Fibroblast of skin of left quadriceps (primary cell): ENCODE results near the gene ZNF543.
"Not testable (repeated sequence)": the region's sequence is repeated elsewhere in the genome, so short reads cannot be mapped to it uniquely, and the experiment has no call there.

Experiments
- DNase-seq, 2 experiments: peaks; one replicate each; pipeline ENCODE4 v3.0.0-alpha.2; 2013; ENCODE audit warnings: low read depth in 2 of 2

The ZNF543 gene

GRCh38 chr19:57321116-57321515 lies 844 bp downstream of the ZNF543 start:
- no peak for DNase-seq

GRCh38 chr19:57321751-57322150 lies 1.5 kb downstream of the ZNF543 start:
- DNase-seq: no peak

DNA sequence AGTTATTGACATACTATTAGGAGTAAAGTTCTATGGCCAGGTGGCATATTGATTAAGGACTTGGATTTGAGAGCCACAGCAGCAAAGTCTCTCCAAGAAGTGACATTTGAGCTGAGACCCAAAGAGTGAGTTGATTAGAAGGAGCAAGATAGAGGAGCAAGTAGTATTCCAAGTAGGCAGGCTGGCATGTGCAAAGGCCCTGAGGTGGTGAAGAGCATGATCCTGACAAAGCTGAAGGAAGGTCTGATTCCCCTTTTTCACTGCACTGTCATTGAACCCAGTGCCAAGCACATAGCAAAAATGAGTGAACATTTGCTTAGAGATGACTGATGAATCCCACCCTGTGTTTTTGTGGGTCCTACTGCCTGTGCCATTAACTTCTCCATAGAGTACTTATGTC lies 4.7 kb downstream of the ZNF543 start:
- no peak for DNase-seq

- no peak for DNase-seq
Measured at GRCh38 chr19:57327993-57328392, 7.7 kb downstream of the ZNF543 start.

GRCh38 chr19:57334191-57334590 lies 13.9 kb downstream of the ZNF543 start:
- no peak for DNase-seq

- no peak for DNase-seq
Measured at GRCh38 chr19:57338877-57339276, 18.6 kb downstream of the ZNF543 start.

DNA sequence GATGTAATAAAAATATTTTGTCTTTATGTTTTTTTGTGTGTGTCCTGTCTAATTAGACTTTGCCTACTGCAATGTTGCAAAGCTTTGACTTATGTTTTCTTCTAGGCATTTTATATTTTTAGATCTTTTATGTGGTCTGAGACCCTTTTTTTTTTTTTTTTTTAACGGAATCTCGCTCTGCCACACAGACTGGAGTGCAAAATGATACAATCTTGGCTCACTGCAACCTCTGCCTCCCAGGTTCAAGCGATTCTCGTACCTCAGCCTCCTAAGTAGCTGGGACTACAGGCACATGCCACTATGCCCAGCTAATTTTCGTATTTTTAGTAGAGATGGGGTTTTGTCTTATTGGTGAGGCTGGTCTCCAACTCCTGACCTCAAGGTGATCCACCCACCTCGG lies 22.3 kb downstream of the ZNF543 start:
- no peak for DNase-seq

GRCh38 chr19:57348136-57348535 lies 27.9 kb downstream of the ZNF543 start:
- DNase-seq: no peak

GRCh38 chr19:57350877-57351805 lies 30.9 kb downstream of the ZNF543 start, which contains the start of gene ZNF304:
TSS of gene ZNF304 (plus strand) at chr19:57351271. CDS start at chr19:57351665, 394 bp downstream.
- peak; percentile 93 to 94 for DNase-seq

- no peak for DNase-seq
Measured at GRCh38 chr19:57351867-57352266, 31.6 kb downstream of the ZNF543 start.

- DNase-seq: no peak
Measured at GRCh38 chr19:57355916-57356315, 35.6 kb downstream of the ZNF543 start.

DNA sequence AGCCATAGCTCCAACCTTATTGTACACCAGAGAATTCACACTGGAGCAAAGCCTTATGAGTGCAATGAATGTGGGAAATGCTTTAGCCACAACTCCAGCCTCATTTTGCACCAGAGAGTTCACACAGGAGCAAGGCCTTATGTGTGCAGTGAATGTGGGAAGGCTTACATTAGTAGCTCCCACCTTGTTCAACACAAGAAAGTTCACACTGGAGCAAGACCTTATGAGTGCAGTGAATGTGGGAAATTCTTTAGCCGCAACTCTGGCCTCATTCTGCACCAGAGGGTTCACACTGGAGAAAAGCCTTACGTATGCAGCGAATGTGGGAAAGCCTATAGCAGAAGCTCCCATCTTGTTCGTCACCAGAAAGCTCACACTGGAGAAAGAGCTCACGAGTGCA lies 37.1 kb downstream of the ZNF543 start:
- no peak for DNase-seq

DNA sequence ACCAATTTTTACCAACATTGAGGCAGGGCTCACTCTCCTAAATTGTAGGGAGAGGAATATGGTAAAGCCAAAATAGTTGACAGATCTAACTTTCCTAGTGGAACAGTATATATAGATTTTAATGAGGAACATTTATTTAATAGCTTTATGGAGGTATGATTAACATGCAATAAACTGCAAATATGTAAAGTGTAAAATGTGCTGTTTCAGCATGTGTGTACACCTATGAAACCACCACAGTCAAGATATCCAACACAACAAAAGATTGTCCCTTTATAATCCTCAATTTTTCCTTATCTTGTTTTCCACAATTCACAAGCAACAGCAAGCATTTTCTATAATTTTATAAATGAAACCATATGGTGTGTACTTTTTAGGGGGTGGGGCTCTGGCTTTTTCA lies 39.0 kb downstream of the ZNF543 start:
- no peak for DNase-seq

DNA sequence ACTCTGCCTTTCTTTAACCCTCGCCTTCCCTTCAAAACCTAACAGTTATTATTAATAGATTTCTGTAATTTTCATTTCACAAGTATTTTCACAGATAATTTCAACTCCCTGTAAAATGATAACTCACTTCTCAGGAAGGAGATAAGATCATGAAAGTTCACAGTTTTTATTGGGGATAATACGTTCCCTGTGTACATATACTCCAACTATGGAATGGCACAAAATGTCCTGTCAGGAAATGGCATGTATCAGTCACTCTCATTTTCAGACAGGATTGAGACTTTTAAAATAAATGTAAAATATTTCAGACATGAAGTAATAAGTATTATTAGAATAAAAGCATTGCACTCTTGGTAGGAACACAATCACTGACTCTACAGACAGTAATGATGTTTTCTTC lies 42.1 kb downstream of the ZNF543 start:
- no peak for DNase-seq

GRCh38 chr19:57362997-57363687 lies 42.9 kb downstream of the ZNF543 start, which contains the start of the genes TRAPPC2B and ZNF547:
TSS of gene TRAPPC2B (plus strand) at chr19:57363551. CDS start at chr19:57364834, 1,283 bp downstream.
TSS of gene ZNF547 (plus strand) at chr19:57363551. CDS start at chr19:57368556, 5,005 bp downstream.
- DNase-seq: peak; percentile 99

DNA sequence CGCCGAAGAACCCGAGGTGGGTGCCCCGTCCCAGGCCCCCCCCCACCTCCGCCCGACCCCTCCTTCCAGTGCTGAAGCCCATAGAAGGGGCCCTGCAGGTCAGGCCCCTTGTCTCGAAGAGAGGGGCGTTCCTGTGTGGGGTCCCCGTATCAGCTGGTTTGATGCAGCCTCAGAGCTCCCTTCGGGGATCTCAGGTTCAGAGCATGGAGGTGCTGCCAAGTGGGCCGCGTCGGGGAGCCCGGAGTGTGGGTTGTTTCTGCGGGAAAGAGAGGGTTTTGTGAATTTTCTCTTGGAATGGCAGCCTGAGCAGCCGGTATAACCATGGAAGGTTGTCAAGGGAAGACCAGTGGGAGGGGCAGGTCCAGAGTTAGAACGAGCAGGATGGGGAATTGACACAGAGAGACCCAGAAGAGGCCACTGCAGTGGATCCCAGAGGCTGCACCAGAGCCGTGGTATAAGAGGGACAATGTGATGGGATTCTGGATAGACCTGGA lies 43.5 kb downstream of the ZNF543 start:
- DNase-seq: no peak

DNA sequence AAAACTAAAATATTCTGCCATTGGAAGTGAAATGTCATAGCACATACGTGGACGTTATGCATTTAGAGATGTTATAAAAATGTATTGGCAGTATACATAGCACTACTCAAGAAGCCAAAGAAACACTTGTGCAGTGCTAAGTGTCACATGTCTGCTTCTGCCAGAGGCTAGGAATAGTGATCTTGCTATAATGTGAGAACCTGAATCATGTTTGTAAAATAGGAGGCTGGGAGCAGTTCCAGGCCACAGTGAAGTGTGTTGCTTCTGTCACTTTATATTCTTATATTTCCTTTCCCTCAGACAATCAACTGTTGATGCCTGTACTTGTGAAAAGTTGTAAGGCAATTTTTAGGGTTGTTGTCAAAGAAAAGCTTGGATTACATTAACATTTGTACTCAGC lies 46.5 kb downstream of the ZNF543 start:
- no peak for DNase-seq

GRCh38 chr19:57374179-57374578 lies 53.9 kb downstream of the ZNF543 start:
- no peak for DNase-seq

DNA sequence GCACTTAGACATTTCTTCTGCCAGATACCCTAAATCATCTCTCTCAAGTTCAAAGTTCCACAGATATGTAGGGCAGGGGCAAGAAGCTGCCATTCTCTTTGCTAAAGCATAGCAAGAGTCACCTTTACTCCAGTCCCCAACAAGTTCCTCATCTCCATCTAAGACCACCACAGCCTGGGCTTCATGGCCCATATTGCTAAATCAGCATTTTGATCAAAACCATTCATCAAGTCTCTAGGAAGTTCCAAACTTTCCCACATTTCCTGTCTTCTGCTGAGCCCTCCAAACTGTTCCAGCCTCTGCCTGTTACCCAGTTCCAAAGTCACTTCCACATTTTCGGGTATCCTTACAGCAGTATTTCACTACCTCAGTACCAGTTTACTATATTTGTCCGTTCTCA lies 54.4 kb downstream of the ZNF543 start:
- not testable (repeated sequence) for DNase-seq

DNA sequence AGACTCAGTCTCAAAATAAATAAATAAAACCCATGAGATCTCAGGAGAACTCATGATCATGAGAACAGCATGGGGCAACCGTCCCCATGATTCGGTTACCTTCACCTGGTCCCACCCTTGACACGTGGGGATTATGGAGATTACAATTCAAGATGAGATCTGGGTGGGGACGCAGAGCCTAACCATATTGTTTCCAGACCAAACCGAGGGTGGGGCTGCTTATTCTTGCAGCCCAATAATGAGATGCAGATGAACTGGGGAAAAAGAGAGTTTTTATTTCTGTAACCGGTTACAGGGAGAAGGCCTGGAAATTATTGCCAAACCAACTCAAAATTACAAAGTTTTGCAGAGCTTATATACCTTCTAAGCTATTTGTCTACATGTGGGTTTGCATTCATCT lies 55.9 kb downstream of the ZNF543 start:
- DNase-seq: no peak

GRCh38 chr19:57377498-57378146 lies 57.4 kb downstream of the ZNF543 start:
- DNase-seq: no peak
